ENCODE results near the gene VAMP5.

Gene VAMP5

DNA sequence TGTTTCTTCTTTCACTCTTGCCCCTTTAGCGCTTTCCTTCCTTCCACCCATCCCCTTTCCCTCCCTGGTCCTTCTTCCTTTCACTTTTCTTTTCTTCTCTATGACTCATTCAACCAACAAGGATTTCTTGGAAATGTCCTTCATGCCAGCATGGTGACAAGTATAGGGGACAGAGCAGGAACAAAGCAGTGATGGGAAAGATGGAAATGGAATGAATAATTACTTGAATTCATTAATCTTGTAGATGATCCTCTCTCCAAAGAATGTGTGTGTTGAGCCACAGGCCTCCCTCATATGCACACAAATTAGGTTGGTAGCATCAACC, 1.5 kb downstream of the VAMP5 start:
- TF ChIP-seq CTCF (IDR thresholded peaks at IDR 0.05), result no peak
- Mint-ChIP-seq H3K27me3 (ENCODE audit: low read depth, poor library complexity) (peaks cover 3% of the 10 kb centered on the region), H3K36me3 (ENCODE audit: low read depth) (peaks cover 6% of the 10 kb centered on the region), H3K27ac (peak overlapping the region; percentile 98), H3K9me3 (no peaks in the 10 kb centered on the region), H3K4me1 (peaks cover 70% of the 10 kb centered on the region), H3K4me3 (peak overlapping the region; percentile 17)
- DNase-seq, result no peak

GRCh38 chr2:85588236-85588635, 4.0 kb downstream of the VAMP5 start:
- H3K4me3 Mint-ChIP-seq, result peak overlapping the region; percentile 3
- no peak for TF ChIP-seq CTCF (IDR thresholded peaks at IDR 0.05)
- H3K27ac Mint-ChIP-seq, result peak overlapping the region; percentile 58
- peaks cover 57% of the 10 kb centered on the region for H3K4me1 Mint-ChIP-seq
- DNase-seq, result no peak
- no peaks in the 10 kb centered on the region for H3K9me3 Mint-ChIP-seq
- peaks cover 3% of the 10 kb centered on the region for H3K27me3 Mint-ChIP-seq (ENCODE audit: low read depth, poor library complexity)
- no peaks in the 10 kb centered on the region for H3K36me3 Mint-ChIP-seq (ENCODE audit: low read depth)

GRCh38 chr2:85588645-85589044, 4.4 kb downstream of the VAMP5 start:
- no peak for DNase-seq
- no peak for TF ChIP-seq CTCF (IDR thresholded peaks at IDR 0.05)
- Mint-ChIP-seq H3K27ac (peak overlapping the region; percentile 58), H3K27me3 (ENCODE audit: low read depth, poor library complexity) (peaks cover 3% of the 10 kb centered on the region), H3K9me3 (no peaks in the 10 kb centered on the region), H3K4me1 (peaks cover 53% of the 10 kb centered on the region), H3K36me3 (ENCODE audit: low read depth) (no peaks in the 10 kb centered on the region), H3K4me3 (peak overlapping the region; percentile 3)

GRCh38 chr2:85589181-85589580, 5.0 kb downstream of the VAMP5 start:
- H3K27me3 Mint-ChIP-seq (ENCODE audit: low read depth, poor library complexity), result peaks cover 3% of the 10 kb centered on the region
- H3K4me1 Mint-ChIP-seq, result peaks cover 54% of the 10 kb centered on the region
- no peak overlapping the region for H3K4me3 Mint-ChIP-seq
- no peak for DNase-seq
- H3K27ac Mint-ChIP-seq, result no peak overlapping the region
- TF ChIP-seq CTCF (IDR thresholded peaks at IDR 0.05), result no peak
- H3K9me3 Mint-ChIP-seq, result no peaks in the 10 kb centered on the region
- no peaks in the 10 kb centered on the region for H3K36me3 Mint-ChIP-seq (ENCODE audit: low read depth)

DNA sequence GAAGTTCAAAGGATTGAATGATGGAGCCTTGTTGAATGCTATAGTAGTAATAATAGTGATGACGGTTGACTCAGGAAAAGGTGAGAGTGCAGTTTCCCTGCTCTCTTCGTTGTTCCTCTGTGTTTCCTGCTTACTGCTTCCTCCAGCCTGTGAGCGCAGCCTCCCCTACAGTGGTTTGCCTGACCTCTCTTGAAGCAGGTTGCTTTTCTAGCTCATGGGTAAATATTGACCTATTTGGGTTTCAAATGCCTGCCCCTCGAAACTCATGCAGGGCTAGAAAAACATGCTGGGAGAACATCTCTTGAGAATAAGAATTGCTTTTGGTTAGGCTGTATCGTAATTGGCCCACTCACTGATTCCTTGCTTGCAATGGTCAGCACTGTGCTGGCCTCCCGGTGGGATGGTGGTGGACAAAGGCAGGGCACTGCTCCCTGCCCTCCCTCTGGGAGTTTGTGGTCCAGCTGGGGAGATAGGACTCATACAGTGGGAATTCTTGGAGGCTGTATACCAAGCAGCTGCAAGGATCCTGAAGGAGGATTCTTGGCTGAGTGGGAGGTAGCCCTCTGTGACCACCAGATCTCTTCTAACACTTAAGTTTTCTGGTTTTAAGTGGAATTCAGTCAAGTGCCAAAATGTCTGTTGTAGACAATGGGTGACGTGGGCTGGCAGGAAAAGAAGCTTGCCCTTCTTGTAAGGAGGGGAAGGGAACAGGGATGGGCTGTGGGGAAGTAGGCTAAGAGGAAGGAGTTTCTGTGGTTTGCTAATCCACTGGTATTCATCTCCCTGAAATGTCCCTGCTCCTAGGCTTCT, 6.0 kb downstream of the VAMP5 start:
- H3K27me3 Mint-ChIP-seq (ENCODE audit: low read depth, poor library complexity), result peaks cover 3% of the 10 kb centered on the region
- H3K4me1 Mint-ChIP-seq, result peaks cover 58% of the 10 kb centered on the region
- DNase-seq, result no peak
- no peaks in the 10 kb centered on the region for H3K9me3 Mint-ChIP-seq
- no peaks in the 10 kb centered on the region for H3K36me3 Mint-ChIP-seq (ENCODE audit: low read depth)
- no peak overlapping the region for H3K4me3 Mint-ChIP-seq
- no peak for TF ChIP-seq CTCF (IDR thresholded peaks at IDR 0.05)
- peak overlapping the region; percentile 82 for H3K27ac Mint-ChIP-seq

DNA sequence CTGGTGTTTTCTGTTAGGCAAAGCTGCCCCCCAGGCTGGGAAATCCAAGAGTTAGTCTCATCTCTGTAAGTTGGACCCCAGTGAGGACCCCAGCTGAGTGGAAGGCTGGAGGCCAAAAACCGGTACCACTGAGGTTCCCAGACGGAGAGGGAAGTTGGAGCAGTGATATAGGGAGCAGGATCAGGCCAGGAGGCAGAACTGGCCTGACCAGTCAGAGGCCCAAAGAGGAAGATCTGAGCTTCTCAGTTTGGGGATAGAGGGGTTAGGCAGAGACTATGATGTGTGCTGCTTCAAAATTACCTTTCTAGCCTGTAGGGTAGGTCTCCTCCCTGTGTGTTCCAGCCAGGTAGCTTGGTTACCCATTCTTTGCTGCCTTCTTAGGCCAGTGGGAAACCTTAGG, 6.7 kb downstream of the VAMP5 start:
- Mint-ChIP-seq H3K27ac (peak overlapping the region; percentile 90), H3K9me3 (no peaks in the 10 kb centered on the region), H3K4me1 (peaks cover 56% of the 10 kb centered on the region), H3K36me3 (ENCODE audit: low read depth) (no peaks in the 10 kb centered on the region), H3K4me3 (no peak overlapping the region), H3K27me3 (ENCODE audit: low read depth, poor library complexity) (peaks cover 3% of the 10 kb centered on the region)
- TF ChIP-seq CTCF (IDR thresholded peaks at IDR 0.05), result no peak
- DNase-seq, result no peak
